H1 (cell line): ENCODE measurements around the gene TBC1D22A.

Experiments used
- BCL11A ChIP-seq, 2 experiments: IDR thresholded peaks; one replicate each; pipeline ENCODE4 v1.6.1; 2011; ENCODE audit warnings: low read depth in 2 of 2, low read length in 2 of 2, mild to moderate bottlenecking in 2 of 2
- CEBPB ChIP-seq: IDR thresholded peaks from 2 replicates; pipeline ENCODE4 v1.6.1; 2012; ENCODE audit warnings: low read depth, low read length
- CHD2 ChIP-seq: IDR thresholded peaks from 2 replicates; pipeline ENCODE4 v1.6.1; 2012; ENCODE audit warnings: low read length, improper control_type of control experiment
- HDAC6 ChIP-seq: IDR thresholded peaks from one replicate; pipeline ENCODE4 v1.7.1; 2012; ENCODE audit warnings: low read depth, mild to moderate bottlenecking, inconsistent platforms, low read length, moderate library complexity
- MAX ChIP-seq: IDR thresholded peaks from 2 replicates; pipeline ENCODE4 v1.6.1; 2012; ENCODE audit warnings: inconsistent platforms
- POLR2A ChIP-seq, 2 experiments: IDR thresholded peaks; 1 replicate in 1 of 2; 2 replicates in 1 of 2; pipeline ENCODE4 v1.6.1; 2011; ENCODE audit warnings: low read depth in 2 of 2, low read length in 2 of 2, mild to moderate bottlenecking in 2 of 2; ENCODE audit errors: control extremely low read depth in 1 of 2
- RBBP5 ChIP-seq: IDR thresholded peaks from 2 replicates; pipeline ENCODE4 v1.7.1; 2012; ENCODE audit warnings: low read depth, mild to moderate bottlenecking, inconsistent platforms, low read length, moderate library complexity, borderline replicate concordance
- RFX5 ChIP-seq: IDR thresholded peaks from 2 replicates; pipeline ENCODE4 v1.6.1; 2011; ENCODE audit warnings: low read depth, low read length, improper control_type of control experiment, borderline replicate concordance

- TF ChIP-seq HDAC6 (no peak), CHD2 (no peak), CEBPB (no peak), RBBP5 (no peak), MAX (no peak), POLR2A (IDR thresholded peaks at IDR 0.05; ENCODE audit: control extremely low read depth in 1 of 2, low read depth in 2 of 2, low read length in 2 of 2) (no peak), BCL11A (IDR thresholded peaks at IDR 0.05; ENCODE audit: low read depth in 2 of 2, low read length in 2 of 2) (no peak), RFX5 (no peak)
These were observed 380.9 kb downstream of the TBC1D22A start for GRCh38 chr22:47143249-47143938.
